ENCODE data around the gene SGTA. TPM values are rescaled to one million over a fixed set of nuclear protein-coding genes. Genes with fewer than 3 reads are reported as not detected.

The SGTA gene
- total and polyA plus RNA-seq, 2 donors from 2014 or later, result 50.4 to 66.2 TPM

DNA sequence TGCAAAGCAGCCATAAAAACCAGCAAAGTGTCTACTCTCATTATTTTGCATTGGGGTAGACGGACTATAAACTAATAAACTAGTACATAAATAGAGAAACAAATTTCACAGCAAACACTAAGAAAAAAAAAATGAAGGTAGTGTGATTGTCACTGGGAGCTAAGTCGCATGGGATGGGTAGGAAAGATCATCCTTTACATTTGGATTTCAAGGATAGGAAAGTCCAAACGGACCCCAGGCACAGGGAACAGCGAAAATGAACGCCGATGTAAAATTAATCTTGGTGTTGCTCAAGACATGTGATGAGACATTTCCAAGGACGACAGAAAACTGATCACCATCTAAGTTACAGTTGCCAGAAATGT lies 690 bp upstream of the SGTA start:
- TF ChIP-seq, protein P1, sequence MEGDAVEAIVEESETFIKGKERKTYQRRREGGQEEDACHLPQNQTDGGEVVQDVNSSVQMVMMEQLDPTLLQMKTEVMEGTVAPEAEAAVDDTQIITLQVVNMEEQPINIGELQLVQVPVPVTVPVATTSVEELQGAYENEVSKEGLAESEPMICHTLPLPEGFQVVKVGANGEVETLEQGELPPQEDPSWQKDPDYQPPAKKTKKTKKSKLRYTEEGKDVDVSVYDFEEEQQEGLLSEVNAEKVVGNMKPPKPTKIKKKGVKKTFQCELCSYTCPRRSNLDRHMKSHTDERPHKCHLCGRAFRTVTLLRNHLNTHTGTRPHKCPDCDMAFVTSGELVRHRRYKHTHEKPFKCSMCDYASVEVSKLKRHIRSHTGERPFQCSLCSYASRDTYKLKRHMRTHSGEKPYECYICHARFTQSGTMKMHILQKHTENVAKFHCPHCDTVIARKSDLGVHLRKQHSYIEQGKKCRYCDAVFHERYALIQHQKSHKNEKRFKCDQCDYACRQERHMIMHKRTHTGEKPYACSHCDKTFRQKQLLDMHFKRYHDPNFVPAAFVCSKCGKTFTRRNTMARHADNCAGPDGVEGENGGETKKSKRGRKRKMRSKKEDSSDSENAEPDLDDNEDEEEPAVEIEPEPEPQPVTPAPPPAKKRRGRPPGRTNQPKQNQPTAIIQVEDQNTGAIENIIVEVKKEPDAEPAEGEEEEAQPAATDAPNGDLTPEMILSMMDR (IDR thresholded peaks at IDR 0.05; ENCODE audit: borderline replicate concordance, extremely low read depth, insufficient read depth), result no peak
- peak overlapping the region; percentile 36 to 73 (median 40) for H3K4me3 ChIP-seq (ENCODE audit: low read length in 3 of 3)
- intact Hi-C loops (cut with DNase I), result no loop called here
- FAIRE-seq (no peak), DNase-seq (no peak)
- no peaks in the 10 kb centered on the region for H3K9me3 ChIP-seq (ENCODE audit: control insufficient read depth in 2 of 3, insufficient read depth in 1 of 3, low read length in 3 of 3)
- H3K36me3 ChIP-seq (ENCODE audit: control insufficient read depth in 2 of 3, insufficient read depth in 3 of 3, low read length in 3 of 3), result no peaks in the 10 kb centered on the region
- peak overlapping the region in 1 of 3 donors; percentile 32 for H3K9ac ChIP-seq (ENCODE audit: low read length in 3 of 3)
- no peaks in the 10 kb centered on the region for H3K27me3 ChIP-seq (ENCODE audit: control insufficient read depth, insufficient read depth, low read length)
- peak overlapping the region; percentile 60 to 82 for H3K27ac ChIP-seq (ENCODE audit: low read depth in 2 of 2, low read length in 2 of 2)
- H3K4me1 ChIP-seq (ENCODE audit: control insufficient read depth in 2 of 3, insufficient read depth in 2 of 3, low read depth in 1 of 3, low read length in 3 of 3), result peaks cover 0 to 28% (median 15%) of the 10 kb centered on the region in 3 donors

DNA sequence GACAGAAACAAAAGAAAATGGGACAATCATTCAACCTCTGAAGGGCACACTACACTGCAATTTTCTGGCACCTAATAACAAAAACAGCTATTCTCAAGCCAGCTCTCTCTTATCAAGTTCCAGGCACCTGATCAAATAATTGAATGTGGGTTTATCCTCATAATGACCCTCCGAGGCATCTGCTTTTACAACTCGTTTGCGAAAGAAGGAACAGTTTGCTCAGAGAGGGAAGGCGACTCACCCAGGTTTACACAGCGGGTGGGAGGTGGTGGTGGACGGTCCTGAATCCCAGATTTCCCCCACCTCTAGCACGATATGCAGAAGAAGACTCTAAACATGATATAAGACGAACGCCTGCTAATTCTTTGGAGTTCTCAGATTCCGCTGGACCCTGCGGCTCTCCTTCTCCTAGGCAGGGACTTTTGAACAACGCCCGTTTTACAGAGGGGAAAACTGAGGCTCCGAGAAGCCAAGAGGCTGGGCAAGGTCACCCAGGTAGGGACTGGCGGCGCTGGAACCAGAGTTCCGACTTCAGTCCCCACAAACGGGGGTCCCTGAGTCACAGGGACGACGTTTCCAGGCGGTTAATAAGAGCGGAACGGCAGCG lies 641 bp downstream of the SGTA start:
- DNase-seq, result peak in 2 of 5 donors; percentile 14 to 30
- Histone ChIP-seq H3K27me3 (ENCODE audit: control insufficient read depth, insufficient read depth, low read length) (no peaks in the 10 kb centered on the region), H3K9me3 (ENCODE audit: control insufficient read depth in 2 of 3, insufficient read depth in 1 of 3, low read length in 3 of 3) (no peaks in the 10 kb centered on the region), H3K27ac (ENCODE audit: low read depth in 2 of 2, low read length in 2 of 2) (peak overlapping the region; percentile 81 to 86), H3K36me3 (ENCODE audit: control insufficient read depth in 2 of 3, insufficient read depth in 3 of 3, low read length in 3 of 3) (no peaks in the 10 kb centered on the region), H3K9ac (ENCODE audit: low read length in 3 of 3) (peak overlapping the region; percentile 71 to 93 (median 79)), H3K4me3 (ENCODE audit: low read length in 3 of 3) (peak overlapping the region; percentile 80 to 90 (median 90)), H3K4me1 (ENCODE audit: control insufficient read depth in 2 of 3, insufficient read depth in 2 of 3, low read depth in 1 of 3, low read length in 3 of 3) (peaks cover 0 to 28% (median 15%) of the 10 kb centered on the region in 3 donors)
- TF ChIP-seq, protein P1 (IDR thresholded peaks at IDR 0.05; ENCODE audit: borderline replicate concordance, extremely low read depth, insufficient read depth), result no peak
- FAIRE-seq, result no peak
- intact Hi-C loops (cut with DNase I), result no loop called here

DNA sequence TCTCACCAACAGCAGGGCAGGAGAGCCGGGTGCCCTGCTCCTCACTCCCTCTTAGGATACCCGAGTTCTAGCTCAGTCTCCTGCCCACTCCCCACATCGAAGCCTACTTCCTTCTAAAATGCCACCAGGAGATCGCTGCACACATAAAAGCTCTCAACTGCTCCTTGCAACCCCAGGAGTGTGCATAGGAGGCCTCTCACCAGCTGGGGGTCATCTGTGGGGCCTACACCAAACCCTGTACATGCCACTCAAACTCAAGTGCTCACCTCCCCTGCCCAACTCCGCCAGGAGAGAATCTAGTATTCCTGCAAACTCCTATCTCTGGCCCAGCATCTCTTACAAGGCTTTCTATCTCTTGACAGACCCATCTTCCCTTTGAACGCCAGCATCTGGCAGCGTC lies 2.8 kb downstream of the SGTA start:
- intact Hi-C loops (cut with DNase I), result no loop called here
- FAIRE-seq, result no peak
- H3K36me3 ChIP-seq (ENCODE audit: control insufficient read depth in 2 of 3, insufficient read depth in 3 of 3, low read length in 3 of 3), result no peaks in the 10 kb centered on the region
- H3K27me3 ChIP-seq (ENCODE audit: control insufficient read depth, insufficient read depth, low read length), result no peaks in the 10 kb centered on the region
- no peak for DNase-seq
- H3K4me3 ChIP-seq (ENCODE audit: low read length in 3 of 3), result no peak overlapping the region
- H3K27ac ChIP-seq (ENCODE audit: low read depth in 2 of 2, low read length in 2 of 2), result no peak overlapping the region
- no peaks in the 10 kb centered on the region for H3K9me3 ChIP-seq (ENCODE audit: control insufficient read depth in 2 of 3, insufficient read depth in 1 of 3, low read length in 3 of 3)
- H3K4me1 ChIP-seq (ENCODE audit: control insufficient read depth in 2 of 3, insufficient read depth in 2 of 3, low read depth in 1 of 3, low read length in 3 of 3), result peaks cover 0 to 32% (median 22%) of the 10 kb centered on the region in 3 donors
- TF ChIP-seq, protein P1 (IDR thresholded peaks at IDR 0.05; ENCODE audit: borderline replicate concordance, extremely low read depth, insufficient read depth), result no peak
- no peak overlapping the region for H3K9ac ChIP-seq (ENCODE audit: low read length in 3 of 3)

Measured in kidney (tissue), 14 donors.